Measurements from ENCODE around the gene CHRNA4. TPM values are rescaled to one million over a fixed set of nuclear protein-coding genes. Genes with fewer than 3 reads are reported as not detected.

CHRNA4 gene
- polyA plus RNA-seq (2012; ENCODE audit: missing spikeins), result 0.08 TPM

DNA sequence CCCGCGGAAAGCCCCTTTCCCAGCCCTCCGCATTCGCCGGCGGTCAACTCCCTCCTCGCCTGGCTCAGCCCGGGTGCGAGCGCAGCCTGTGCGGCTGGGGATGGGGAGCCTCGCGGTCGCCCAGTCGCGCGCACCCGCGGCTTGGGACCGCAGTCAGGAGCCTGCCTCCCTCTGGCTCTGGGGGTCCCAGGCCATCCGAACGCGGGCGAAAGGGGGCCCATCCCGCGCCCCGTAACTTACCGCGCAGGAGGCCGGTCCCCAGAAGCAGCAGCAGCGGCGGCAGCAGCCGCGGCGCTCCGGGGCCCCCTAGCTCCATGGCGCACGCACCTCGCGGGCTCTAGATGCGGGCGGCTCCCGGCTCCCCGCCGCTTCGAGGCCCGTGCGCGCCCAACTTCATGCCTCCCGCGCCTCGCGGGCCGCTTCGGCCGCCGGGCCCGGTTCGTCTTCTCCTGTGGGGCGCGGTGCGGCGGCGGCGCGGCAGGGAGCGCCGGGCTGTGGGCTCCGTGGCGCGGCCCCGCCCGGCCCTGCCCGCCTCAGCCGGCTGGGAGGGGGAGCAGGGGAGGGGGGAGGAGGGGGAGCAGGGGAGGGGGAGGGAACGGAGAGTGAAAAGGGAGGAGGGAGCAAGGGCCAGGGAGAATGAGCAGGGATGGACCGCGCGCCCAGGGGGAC, at the start of gene CHRNA4:
TSS of gene CHRNA4 (minus strand) at position 500 of the 669 bp plus-strand sequence. CDS start at position 316, 184 bp downstream.
- DNase-seq (ENCODE audit: insufficient read length) (no peak), FAIRE-seq (no peak)
- no peak for TF ChIP-seq TAF1 (IDR thresholded peaks at IDR 0.05; ENCODE audit: borderline replicate concordance, low read depth, low read length)
- no peak for TF ChIP-seq POLR2A (IDR thresholded peaks at IDR 0.05; ENCODE audit: low read depth, low read length)
- TF ChIP-seq POLR2AphosphoS5 (IDR thresholded peaks at IDR 0.05; ENCODE audit: low read depth, low read length), result no peak

DNA sequence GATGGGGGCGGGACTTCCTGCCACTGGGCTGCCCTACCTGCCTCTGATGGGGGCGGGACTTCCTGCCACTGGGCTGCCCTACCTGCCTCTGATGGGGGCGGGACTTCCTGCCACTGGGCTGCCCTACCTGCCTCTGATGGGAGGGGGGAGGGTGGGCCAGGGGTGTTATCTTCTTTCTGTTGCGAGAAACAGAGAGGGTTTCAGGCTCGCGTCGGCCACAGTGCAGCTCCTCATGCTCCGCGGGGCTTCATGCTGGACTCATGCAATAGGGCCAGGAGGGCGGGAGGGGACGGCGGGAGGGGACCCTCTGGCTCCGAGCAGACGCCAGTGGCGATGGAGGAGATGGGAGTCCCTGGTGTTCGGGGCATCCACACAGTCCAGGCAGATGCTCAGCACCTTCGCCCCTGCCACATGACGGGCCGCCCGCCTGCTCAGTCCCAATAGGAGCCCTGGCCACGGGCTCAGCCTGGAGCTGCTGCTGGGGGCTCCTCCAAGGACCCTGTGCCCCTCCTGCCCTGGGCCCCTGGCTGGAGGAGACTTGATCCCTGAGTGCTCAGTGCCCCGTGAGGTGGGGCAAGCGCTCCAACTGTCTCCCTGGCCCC, 48.8 kb upstream of the CHRNA4 start:
- FAIRE-seq (no peak), DNase-seq (ENCODE audit: insufficient read length) (no peak)
- TF ChIP-seq TAF1 (IDR thresholded peaks at IDR 0.05; ENCODE audit: borderline replicate concordance, low read depth, low read length) (no peak), POLR2A (IDR thresholded peaks at IDR 0.05; ENCODE audit: low read depth, low read length) (no peak), POLR2AphosphoS5 (IDR thresholded peaks at IDR 0.05; ENCODE audit: low read depth, low read length) (no peak)

DNA sequence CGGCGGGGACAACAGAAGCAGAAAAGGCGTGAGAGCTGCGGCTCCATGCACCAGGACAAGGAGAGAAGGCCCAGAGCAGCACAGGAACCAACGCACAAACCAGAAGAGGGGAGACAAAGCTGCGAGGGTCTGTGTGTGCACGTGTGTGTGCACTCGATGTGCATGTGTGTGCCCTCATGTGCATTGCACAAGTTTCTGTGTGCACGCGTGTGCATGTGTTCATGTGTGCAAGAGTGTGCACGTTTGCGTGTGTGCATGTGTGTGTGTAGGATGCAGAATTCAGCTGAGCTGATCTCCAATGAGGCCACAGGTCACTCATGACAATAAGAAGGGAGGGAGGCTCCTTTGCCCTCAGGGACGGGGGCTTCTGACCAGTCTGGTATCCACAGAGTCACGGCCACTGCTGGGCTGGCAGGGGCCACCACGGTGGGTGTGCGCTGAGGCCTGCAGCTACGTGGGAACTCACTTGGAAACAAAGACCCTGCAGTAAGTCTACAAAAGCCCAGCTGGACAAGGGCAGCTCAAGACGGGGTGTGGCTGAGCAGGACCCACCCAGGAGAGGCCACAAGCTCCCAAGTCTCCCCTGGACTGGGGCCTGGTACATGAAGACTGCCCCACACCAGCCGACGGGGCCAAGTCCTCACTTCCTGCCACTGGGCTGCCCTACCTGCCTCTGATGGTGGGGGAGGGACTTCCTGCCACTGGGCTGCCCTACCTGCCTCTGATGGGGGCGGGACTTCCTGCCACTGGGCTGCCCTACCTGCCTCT, 48.1 kb upstream of the CHRNA4 start:
- no peak for TF ChIP-seq TAF1 (IDR thresholded peaks at IDR 0.05; ENCODE audit: borderline replicate concordance, low read depth, low read length)
- TF ChIP-seq POLR2AphosphoS5 (IDR thresholded peaks at IDR 0.05; ENCODE audit: low read depth, low read length), result no peak
- TF ChIP-seq POLR2A (IDR thresholded peaks at IDR 0.05; ENCODE audit: low read depth, low read length), result no peak
- DNase-seq (ENCODE audit: insufficient read length) (no peak), FAIRE-seq (no peak)

DNA sequence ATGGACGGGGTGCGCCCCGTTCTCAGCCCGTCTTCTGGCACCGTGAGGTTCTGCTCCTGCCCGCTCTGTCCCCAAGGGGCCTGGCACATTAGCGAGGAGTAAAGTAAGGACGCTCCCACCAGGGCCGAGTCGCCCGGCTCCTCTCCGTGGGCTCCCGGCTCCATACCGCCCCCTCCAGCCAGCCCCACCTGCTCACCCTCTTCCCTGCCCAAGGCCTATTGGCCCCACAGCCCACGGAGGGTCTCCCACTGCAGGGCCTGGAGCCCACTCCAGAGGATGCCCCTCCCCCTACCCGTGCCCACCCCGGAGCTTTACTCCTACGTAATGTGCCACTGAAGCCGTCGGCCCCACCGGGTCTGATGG, 47.5 kb upstream of the CHRNA4 start:
- no peak for DNase-seq (ENCODE audit: insufficient read length)
- TF ChIP-seq TAF1 (IDR thresholded peaks at IDR 0.05; ENCODE audit: borderline replicate concordance, low read depth, low read length) (no peak), POLR2A (IDR thresholded peaks at IDR 0.05; ENCODE audit: low read depth, low read length) (no peak), POLR2AphosphoS5 (IDR thresholded peaks at IDR 0.05; ENCODE audit: low read depth, low read length) (no peak)
- no peak for FAIRE-seq

DNA sequence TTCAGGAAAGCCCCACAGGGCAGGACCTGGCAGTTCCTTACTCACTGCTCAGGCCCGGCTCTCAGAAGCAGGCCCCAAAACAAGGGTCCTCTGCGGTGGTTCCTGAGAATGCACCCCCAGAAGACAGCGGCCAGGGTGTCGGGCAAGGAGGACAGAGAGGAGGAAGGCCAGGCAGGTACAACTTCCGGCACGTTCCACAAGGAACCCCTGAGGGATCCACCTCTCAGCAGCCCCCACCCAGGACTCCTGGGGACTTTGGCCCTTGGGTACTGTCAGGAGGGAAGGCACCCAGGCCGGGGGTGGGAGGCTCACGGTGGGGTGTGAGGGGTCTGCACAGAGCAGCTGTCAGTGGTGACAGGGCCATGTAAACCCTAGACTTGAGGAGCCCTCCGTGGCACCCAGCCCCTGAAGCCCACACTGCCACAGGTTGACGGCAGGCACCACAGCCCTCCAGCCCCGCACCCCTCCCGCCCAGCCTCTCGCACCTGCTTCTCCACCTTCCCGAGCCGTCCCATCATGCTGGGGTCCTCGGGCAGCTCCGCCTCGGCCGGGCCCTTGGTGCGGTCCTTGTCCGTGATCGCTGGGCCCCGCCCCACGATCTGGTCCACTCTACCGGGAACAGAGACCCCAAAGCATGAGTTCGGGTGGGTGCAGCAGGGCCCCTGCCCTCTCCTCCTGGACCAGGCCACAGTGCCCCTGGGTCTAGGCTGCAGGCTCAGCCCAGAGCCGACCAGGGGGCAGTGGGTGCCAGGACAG, 47.0 kb upstream of the CHRNA4 start:
- TF ChIP-seq TAF1 (IDR thresholded peaks at IDR 0.05; ENCODE audit: borderline replicate concordance, low read depth, low read length) (no peak), POLR2A (IDR thresholded peaks at IDR 0.05; ENCODE audit: low read depth, low read length) (no peak), POLR2AphosphoS5 (IDR thresholded peaks at IDR 0.05; ENCODE audit: low read depth, low read length) (no peak)
- no peak for FAIRE-seq
- DNase-seq (ENCODE audit: insufficient read length), result no peak

- no peak for FAIRE-seq
- TF ChIP-seq POLR2A (IDR thresholded peaks at IDR 0.05; ENCODE audit: low read depth, low read length), result no peak
- TF ChIP-seq TAF1 (IDR thresholded peaks at IDR 0.05; ENCODE audit: borderline replicate concordance, low read depth, low read length), result no peak
- no peak for TF ChIP-seq POLR2AphosphoS5 (IDR thresholded peaks at IDR 0.05; ENCODE audit: low read depth, low read length)
- no peak for DNase-seq (ENCODE audit: insufficient read length)
Measured at GRCh38 chr20:63406617-63407245, 45.6 kb upstream of the CHRNA4 start.

- TF ChIP-seq POLR2A (IDR thresholded peaks at IDR 0.05; ENCODE audit: low read depth, low read length), result no peak
- TF ChIP-seq TAF1 (IDR thresholded peaks at IDR 0.05; ENCODE audit: borderline replicate concordance, low read depth, low read length), result no peak
- TF ChIP-seq POLR2AphosphoS5 (IDR thresholded peaks at IDR 0.05; ENCODE audit: low read depth, low read length), result no peak
- DNase-seq (ENCODE audit: insufficient read length) (no peak), FAIRE-seq (no peak)
Measured at GRCh38 chr20:63406011-63406410, 44.9 kb upstream of the CHRNA4 start.

- DNase-seq (ENCODE audit: insufficient read length) (no peak), FAIRE-seq (no peak)
Measured at GRCh38 chr20:63405102-63405730, 44.1 kb upstream of the CHRNA4 start.

GRCh38 chr20:63404129-63405085, 43.3 kb upstream of the CHRNA4 start:
- FAIRE-seq, result no peak
- DNase-seq (ENCODE audit: insufficient read length), result no peak
- TF ChIP-seq TAF1 (IDR thresholded peaks at IDR 0.05; ENCODE audit: borderline replicate concordance, low read depth, low read length) (no peak), POLR2A (IDR thresholded peaks at IDR 0.05; ENCODE audit: low read depth, low read length) (no peak), POLR2AphosphoS5 (IDR thresholded peaks at IDR 0.05; ENCODE audit: low read depth, low read length) (no peak)

More at GRCh38 chr20:63405102-63405730, 44.1 kb upstream of the CHRNA4 start:
- TF ChIP-seq POLR2AphosphoS5 (IDR thresholded peaks at IDR 0.05; ENCODE audit: low read depth, low read length), result no peak
- no peak for TF ChIP-seq TAF1 (IDR thresholded peaks at IDR 0.05; ENCODE audit: borderline replicate concordance, low read depth, low read length)
- TF ChIP-seq POLR2A (IDR thresholded peaks at IDR 0.05; ENCODE audit: low read depth, low read length), result no peak

All from GM12892 (cell line).